NCI-H748 (cell line): ENCODE results near the gene BCORL1.

Experiments
- DNase-seq: peaks from one replicate; lab custom pipeline; 2025; ENCODE audit not compliant: unreplicated experiment; lab: John Stamatoyannopoulos, UW

BCORL1 gene

GRCh38 chrX:129961180-129962083, 21.0 kb upstream of the BCORL1 start:
- peak; percentile 90 for DNase-seq

- DNase-seq: no peak
Observed at GRCh38 chrX:129963729-129964128, 18.7 kb upstream of the BCORL1 start.

DNA sequence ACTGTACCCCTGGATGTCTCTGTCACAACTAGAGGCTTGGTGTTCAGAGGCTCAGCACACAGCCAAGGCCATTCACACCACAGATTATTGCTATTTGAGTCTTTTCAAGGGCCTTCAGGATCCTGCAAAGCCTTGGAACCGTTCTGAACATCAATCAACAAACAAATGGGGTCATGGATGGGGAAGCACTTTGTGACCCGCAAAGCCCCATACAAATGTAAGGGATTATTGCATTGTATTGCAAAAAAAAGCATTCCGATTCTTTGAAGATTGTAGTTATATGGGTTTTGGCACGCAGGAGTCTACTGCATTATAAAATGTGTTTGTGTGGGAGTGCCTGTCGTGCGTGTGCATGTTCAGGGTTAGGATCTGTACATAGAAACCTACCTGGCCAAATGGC, 17.3 kb upstream of the BCORL1 start:
- no peak for DNase-seq

DNA sequence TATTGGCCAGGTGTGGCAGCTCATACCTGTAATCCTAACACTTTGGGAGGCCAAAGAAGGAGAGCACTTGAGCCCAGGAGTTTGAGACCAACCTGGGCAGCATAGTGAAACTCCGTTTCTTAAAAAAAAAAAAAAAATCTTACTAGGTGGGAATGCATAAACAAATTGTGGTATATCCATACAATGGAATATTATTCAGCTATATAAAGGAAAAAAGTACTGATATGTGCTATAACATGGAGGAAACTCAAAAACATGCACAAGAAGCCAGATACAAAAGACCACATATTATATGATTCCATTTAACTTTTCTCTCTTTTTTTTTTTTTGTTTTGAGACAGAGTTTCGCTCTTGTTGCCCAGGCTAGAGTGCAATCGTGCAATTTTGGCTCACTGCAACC, 13.5 kb upstream of the BCORL1 start:
- DNase-seq: no peak

GRCh38 chrX:129976441-129976840, 6.0 kb upstream of the BCORL1 start:
- no peak for DNase-seq

- no peak for DNase-seq
Observed at GRCh38 chrX:129979207-129979920, 3.1 kb upstream of the BCORL1 start.

DNA sequence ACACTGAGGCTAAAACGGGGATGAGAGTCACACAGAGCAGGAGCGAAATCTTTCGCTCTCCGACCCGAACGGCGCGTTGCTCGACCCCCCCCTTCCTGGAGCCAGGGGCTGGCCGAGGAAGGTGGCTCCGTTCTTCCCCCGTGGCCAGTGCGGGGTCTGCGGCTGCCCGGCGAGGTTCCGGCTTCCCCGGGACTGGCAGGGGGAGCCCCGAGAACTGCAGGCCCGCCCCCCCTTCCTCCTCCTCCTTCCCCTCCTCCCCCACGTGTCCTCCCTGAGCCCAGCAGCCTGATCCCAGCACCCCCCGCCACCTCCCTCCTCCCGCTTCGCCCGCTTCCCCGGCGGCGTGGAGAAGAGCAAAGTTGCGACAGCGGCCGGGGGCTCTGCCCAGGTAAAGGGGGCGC, 2.4 kb upstream of the BCORL1 start:
- no peak for DNase-seq

DNA sequence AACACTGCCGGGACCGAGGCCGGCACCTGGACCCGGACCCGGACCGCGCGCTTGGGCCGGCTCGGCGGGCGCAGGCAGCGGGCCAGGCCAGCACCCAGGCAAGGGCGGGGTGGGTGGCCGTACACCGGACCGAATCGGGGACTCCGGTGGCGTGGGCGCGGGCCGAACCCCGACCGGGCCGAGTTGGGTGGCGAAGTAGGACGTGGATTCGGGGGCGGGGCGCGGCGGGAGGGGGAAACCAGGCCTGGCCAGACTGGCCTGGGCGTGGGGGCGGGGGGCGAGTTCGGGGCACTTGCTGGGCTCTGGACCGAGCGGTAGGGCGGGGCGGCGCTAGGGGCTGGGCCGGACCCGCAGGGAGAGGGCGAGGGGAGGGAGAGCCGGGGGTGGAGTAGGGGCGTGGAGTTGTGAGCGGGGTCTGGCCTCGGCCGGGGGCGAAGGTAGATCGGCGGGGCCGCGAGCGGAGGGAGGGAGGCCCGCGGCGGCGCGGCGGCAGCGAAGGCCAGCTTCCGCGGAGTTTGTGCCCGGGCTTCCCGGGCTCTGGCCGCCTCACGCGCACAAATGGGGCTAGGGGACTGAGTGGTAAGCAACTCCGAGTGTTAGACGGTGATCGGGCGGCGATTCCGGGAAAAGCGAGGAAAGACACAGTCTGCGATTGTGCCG, 1.8 kb upstream of the BCORL1 start:
- DNase-seq: peak; percentile 60

DNA sequence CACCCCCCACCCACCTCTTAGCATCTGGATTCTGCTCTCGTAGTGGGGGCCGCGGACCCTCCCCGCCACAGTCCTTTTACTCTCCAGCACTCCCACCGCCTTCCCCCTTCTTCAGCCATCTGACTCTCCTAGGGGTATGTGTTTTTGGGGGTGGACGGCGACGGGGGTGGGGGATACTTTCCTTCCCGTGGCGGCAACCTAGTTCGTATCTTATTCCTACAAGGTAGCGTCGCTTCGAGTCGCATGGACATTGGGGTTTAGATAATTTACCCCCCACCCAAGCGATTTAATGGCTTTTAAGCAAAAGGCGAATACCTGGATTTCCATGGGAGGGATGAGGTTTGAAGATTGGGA, 1.3 kb upstream of the BCORL1 start:
- peak; percentile 16 for DNase-seq

- peak; percentile 35 for DNase-seq
Observed at GRCh38 chrX:129981752-129982299, 609 bp upstream of the BCORL1 start.

DNA sequence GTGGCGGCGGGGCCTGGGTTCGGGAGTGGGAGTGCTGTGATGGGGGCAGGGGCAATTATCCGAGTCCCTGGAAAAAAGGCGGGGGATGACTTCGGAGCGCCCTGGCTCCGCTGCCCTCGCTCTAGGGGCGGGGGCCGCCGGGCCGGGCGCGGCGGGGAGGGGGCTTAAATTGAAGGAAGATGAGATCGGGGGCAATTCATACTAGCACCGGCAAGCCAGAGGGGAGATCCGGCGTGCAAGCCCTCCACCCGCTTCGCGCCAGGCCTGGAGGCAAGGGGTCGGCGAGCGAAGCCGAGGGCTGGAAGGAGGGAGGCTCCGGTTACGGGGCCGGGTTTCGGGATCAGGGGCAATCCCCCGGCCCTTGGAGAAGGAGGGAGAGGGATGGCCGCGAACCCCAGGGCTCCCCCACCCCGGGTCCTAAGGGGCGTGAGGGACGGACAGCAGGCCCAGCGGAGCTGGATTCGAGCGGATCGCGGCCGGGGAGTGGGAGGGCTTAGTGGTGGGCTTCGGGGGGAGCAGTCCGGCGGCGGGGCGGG, 1.2 kb downstream of the BCORL1 start:
- peak; percentile 60 for DNase-seq

GRCh38 chrX:129984111-129984958, 1.9 kb downstream of the BCORL1 start:
- DNase-seq: peak; percentile 49

GRCh38 chrX:129987871-129988270, 5.4 kb downstream of the BCORL1 start:
- DNase-seq: no peak

- DNase-seq: no peak
Observed at GRCh38 chrX:129992181-129992580, 9.7 kb downstream of the BCORL1 start.

DNA sequence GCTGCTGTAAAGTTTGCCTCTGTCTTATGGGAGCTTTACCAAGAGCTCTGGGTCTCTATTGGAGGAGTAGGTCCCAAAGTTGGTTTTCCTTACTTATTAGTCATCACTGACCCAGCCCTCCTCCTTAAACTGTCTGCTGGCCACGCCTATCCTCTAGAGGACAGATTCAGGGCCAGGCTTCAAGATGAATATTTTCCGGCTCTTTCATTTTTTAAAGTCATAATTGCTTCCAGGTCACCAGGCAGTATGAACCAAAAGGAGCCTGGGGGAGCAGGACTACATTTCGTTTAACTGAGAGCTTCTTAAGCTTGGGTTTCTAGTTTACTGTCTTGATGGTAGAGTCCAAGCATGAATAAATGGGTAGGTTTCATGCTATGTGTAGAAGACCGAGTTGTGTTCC, 13.7 kb downstream of the BCORL1 start:
- no peak for DNase-seq

GRCh38 chrX:129997086-129997485, 14.7 kb downstream of the BCORL1 start:
- DNase-seq: no peak

DNA sequence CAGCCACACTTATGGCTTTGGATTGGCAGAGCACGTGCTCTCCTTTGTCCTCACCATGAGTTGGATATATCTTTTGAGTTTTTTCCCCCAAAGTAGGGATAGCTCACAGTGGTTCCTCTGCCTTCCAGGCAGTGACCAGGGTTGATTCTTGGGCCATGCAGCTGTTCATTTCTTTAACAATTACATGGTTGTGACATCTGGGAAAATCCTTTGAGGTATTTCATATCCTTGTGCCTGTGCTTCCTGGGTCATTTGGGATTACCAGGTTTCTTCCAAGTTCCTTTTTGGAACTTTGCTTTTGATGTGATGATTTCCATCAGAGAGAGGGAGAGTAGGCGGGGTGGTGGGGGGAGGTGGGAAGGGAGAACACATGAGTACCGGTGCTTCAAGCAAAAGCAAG, 15.6 kb downstream of the BCORL1 start:
- no peak for DNase-seq

- DNase-seq: no peak
Observed at GRCh38 chrX:130001893-130002292, 19.5 kb downstream of the BCORL1 start.

GRCh38 chrX:130002541-130002940, 20.1 kb downstream of the BCORL1 start:
- DNase-seq: no peak

DNA sequence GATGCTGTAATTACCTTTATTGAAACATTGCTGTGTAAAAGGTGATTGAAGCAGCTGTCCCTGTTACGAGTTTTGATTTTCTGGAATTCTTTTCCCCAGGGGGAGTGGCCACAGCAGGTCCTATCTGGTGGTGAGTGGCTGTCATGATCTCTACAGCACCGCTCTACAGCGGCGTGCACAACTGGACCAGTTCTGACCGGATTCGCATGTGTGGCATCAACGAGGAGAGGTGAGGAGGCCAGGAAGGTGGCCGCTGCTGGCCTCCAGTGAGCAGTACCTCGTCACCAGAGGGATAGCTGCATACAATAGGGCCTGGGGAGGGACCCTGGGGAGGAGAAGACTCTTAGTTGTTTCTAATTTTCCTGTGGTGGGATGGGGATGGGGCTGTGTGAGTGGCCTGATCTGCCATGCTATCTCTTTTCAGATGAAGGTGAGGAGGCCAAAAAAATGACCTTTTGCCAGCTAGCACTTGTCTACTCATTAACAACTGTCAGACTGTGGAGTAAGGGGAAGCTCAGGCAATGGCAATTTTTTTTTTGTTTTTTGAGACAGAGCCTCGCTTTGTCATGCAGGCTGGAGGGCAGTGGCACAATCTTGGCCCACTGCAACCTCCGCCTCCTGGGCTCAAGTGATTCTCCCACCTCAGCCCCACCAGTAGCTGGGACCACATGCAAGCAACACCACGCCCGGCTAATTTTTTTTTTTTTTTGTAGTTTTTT, 22.8 kb downstream of the BCORL1 start:
- no peak for DNase-seq
